PC-3 (cell line): ENCODE measurements around the gene CAMK1D.

Experiments used
- EZH2 ChIP-seq: fragments of 300-600 bp; sonication (generic); IDR thresholded peaks from one replicate; pipeline ENCODE4 v1.6.1; 2017; ENCODE audit warnings: antibody characterized with exemption, mild to moderate bottlenecking, low read length; ENCODE audit not compliant: unreplicated experiment
- EZH2phosphoT487 ChIP-seq: fragments of 300-600 bp; sonication (generic); IDR thresholded peaks from 2 replicates; pipeline ENCODE4 v1.6.1; 2018; ENCODE audit warnings: mild to moderate bottlenecking, antibody characterized with exemption, low read length, borderline replicate concordance
- TF ChIP-seq, protein P1 (sequence below): fragments of 300-600 bp; sonication (generic); conservative IDR thresholded peaks from 2 replicates; pipeline ENCODE4 v1.5.1; 2017; ENCODE audit warnings: antibody characterized with exemption, low read depth, mild to moderate bottlenecking, low read length

- TF ChIP-seq, protein P1, sequence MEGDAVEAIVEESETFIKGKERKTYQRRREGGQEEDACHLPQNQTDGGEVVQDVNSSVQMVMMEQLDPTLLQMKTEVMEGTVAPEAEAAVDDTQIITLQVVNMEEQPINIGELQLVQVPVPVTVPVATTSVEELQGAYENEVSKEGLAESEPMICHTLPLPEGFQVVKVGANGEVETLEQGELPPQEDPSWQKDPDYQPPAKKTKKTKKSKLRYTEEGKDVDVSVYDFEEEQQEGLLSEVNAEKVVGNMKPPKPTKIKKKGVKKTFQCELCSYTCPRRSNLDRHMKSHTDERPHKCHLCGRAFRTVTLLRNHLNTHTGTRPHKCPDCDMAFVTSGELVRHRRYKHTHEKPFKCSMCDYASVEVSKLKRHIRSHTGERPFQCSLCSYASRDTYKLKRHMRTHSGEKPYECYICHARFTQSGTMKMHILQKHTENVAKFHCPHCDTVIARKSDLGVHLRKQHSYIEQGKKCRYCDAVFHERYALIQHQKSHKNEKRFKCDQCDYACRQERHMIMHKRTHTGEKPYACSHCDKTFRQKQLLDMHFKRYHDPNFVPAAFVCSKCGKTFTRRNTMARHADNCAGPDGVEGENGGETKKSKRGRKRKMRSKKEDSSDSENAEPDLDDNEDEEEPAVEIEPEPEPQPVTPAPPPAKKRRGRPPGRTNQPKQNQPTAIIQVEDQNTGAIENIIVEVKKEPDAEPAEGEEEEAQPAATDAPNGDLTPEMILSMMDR, result no peak
- no peak for TF ChIP-seq EZH2phosphoT487
- TF ChIP-seq EZH2, result no peak
Measured at GRCh38 chr10:12556039-12556438, 206.7 kb downstream of the CAMK1D start.
